Activated CD8-positive, alpha-beta T cell treated with anti-CD3 and anti-CD28 coated beads for 36 hours (primary cell): ENCODE measurements around the gene TAS2R9. TPM values are rescaled to one million over a fixed set of nuclear protein-coding genes. Genes with fewer than 3 reads are reported as not detected.

ENCODE experiments used
- ATAC-seq: fragments of 200-7000 bp; cut with Tn5 transposase; one replicate; pipeline ENCODE4 v1.10.0; 2021; ENCODE audit warnings: mild to moderate bottlenecking, moderate library complexity
- CTCF ChIA-PET: fragments of 350-600 bp; sonication (Branson Sonifier 250); formaldehyde crosslinking; loops from one replicate; lab custom pipeline; 2021; ENCODE audit warnings: antibody characterized with exemption; lab: Charles Lee
- POLR2A ChIA-PET: fragments of 350-600 bp; sonication (Branson Sonifier 250); formaldehyde crosslinking; loops from one replicate; lab custom pipeline; 2021; ENCODE audit warnings: antibody characterized with exemption; lab: Charles Lee
- DNase-seq: peaks from one replicate; pipeline ENCODE4 v3.0.0-alpha.2; 2020
- H3K27ac Mint-ChIP-seq: one replicate; pipeline ENCODE4 v1.8.0; 2021; ENCODE audit warnings: mild to moderate bottlenecking, mixed read lengths
- H3K27me3 Mint-ChIP-seq: one replicate; pipeline ENCODE4 v1.8.0; 2021; ENCODE audit warnings: mixed read lengths
- H3K36me3 Mint-ChIP-seq: one replicate; pipeline ENCODE4 v1.8.0; 2021; ENCODE audit warnings: low read depth, mixed read lengths
- H3K4me1 Mint-ChIP-seq: one replicate; pipeline ENCODE4 v1.8.0; 2021; ENCODE audit warnings: low read depth, mixed read lengths
- H3K4me3 Mint-ChIP-seq: one replicate; pipeline ENCODE4 v1.8.0; 2021; ENCODE audit warnings: mild to moderate bottlenecking, moderate library complexity, mixed read lengths
- H3K9me3 Mint-ChIP-seq: one replicate; pipeline ENCODE4 v1.8.0; 2021; ENCODE audit warnings: mixed read lengths
- intact Hi-C: fragments of 100-400 bp; cut with micrococcal nuclease; formaldehyde crosslinking; loops from one replicate; pipeline ENCODE4 v1.10.0; 2022
- total RNA-seq, 2 experiments: library from RNA; stranded (reverse); gene quantifications; one replicate each; pipeline ENCODE4 v1.2.3, GENCODE V29; 2021
- TF ChIP-seq, protein P1 (sequence below): fragments of 200-600 bp; IDR thresholded peaks from one replicate; pipeline ENCODE4 v1.8.0; 2022; ENCODE audit warnings: antibody characterized with exemption, mild to moderate bottlenecking

The TAS2R9 gene
- total RNA-seq, 2 experiments from 2014 or later = not detected

DNA sequence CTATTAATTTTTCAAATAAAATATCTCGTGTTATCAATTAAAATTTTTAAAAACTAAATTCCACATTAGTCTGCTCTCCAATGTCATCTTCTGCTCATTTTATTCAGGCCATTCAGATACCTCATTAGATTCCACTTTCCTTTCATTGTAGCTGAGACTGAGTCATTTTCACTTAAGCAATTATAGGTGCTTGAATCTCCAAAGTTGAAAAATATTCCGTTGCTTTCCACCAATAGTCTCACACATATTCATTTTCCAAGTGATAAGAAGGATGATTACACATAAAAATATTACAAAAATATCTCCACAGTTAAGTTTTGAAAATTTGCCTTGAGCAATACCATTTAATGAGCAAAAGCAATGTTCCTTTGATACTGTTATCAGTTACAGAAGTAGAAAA lies 50.3 kb downstream of the TAS2R9 start:
- H3K4me3 Mint-ChIP-seq = no peak overlapping the region
- ChIA-PET CTCF (interaction anchor here (4.0 kb wide), 1 partner anchor 11 kb away, joined by 26 read pairs; no protein-coding TSS in a partner anchor), POLR2A (interaction anchor here (1.0 kb wide), 1 partner anchor 9 kb away, joined by 4 read pairs; no protein-coding TSS in a partner anchor)
- peaks cover 33% of the 10 kb centered on the region for H3K27me3 Mint-ChIP-seq
- no peaks in the 10 kb centered on the region for H3K4me1 Mint-ChIP-seq
- TF ChIP-seq, protein P1, sequence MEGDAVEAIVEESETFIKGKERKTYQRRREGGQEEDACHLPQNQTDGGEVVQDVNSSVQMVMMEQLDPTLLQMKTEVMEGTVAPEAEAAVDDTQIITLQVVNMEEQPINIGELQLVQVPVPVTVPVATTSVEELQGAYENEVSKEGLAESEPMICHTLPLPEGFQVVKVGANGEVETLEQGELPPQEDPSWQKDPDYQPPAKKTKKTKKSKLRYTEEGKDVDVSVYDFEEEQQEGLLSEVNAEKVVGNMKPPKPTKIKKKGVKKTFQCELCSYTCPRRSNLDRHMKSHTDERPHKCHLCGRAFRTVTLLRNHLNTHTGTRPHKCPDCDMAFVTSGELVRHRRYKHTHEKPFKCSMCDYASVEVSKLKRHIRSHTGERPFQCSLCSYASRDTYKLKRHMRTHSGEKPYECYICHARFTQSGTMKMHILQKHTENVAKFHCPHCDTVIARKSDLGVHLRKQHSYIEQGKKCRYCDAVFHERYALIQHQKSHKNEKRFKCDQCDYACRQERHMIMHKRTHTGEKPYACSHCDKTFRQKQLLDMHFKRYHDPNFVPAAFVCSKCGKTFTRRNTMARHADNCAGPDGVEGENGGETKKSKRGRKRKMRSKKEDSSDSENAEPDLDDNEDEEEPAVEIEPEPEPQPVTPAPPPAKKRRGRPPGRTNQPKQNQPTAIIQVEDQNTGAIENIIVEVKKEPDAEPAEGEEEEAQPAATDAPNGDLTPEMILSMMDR = no peak
- intact Hi-C loops = no loop called here
- H3K36me3 Mint-ChIP-seq = peaks cover 8% of the 10 kb centered on the region
- no peak for ATAC-seq
- H3K27ac Mint-ChIP-seq = no peak overlapping the region
- no peak for DNase-seq
- H3K9me3 Mint-ChIP-seq = peaks cover 11% of the 10 kb centered on the region

Other genes starting within 250 kb of the TAS2R9 start
- 10 to 100 TPM; 80.4 to 85.6 TPM for gene MAGOHB, start 196.6 kb downstream of the TAS2R9 start, total RNA-seq
- gene STYK1, start 136.1 kb downstream of the TAS2R9 start, total RNA-seq = 1 to 10 TPM in 1 of 2 experiments, under 1 TPM in 1; 0.70 to 1.1 TPM
- 100 to 1,000 TPM; 258 to 273 TPM for gene YBX3, start 86.8 kb downstream of the TAS2R9 start, total RNA-seq
- gene TAS2R7, start 7.5 kb downstream of the TAS2R9 start, total RNA-seq = not detected
- not detected for gene TAS2R8, start 2.9 kb downstream of the TAS2R9 start, total RNA-seq
- gene TAS2R10, start 16.2 kb upstream of the TAS2R9 start, total RNA-seq = not detected
- gene PRR4, start 39.3 kb upstream of the TAS2R9 start, total RNA-seq = 1 to 10 TPM in 1 of 2 experiments, under 1 TPM in 1; 0.69 to 3.2 TPM
- 10 to 100 TPM in 1 of 2 experiments, 1 to 10 TPM in 1; 8.1 to 12.0 TPM for gene PRH1, start 74.1 kb upstream of the TAS2R9 start, total RNA-seq
- gene TAS2R13, start 99.4 kb upstream of the TAS2R9 start, total RNA-seq = under 1 TPM; 0.31 to 0.36 TPM
- gene PRH2, start 119.1 kb upstream of the TAS2R9 start, total RNA-seq = not detected
- 1 to 10 TPM in 1 of 2 experiments, under 1 TPM in 1; 0.97 to 1.0 TPM for gene TAS2R14, start 129.1 kb upstream of the TAS2R9 start, total RNA-seq
- under 1 TPM in 1 of 2 experiments, not detected in 1; 0.63 TPM for gene TAS2R50, start 176.7 kb upstream of the TAS2R9 start, total RNA-seq
- gene TAS2R20, start 188.1 kb upstream of the TAS2R9 start, total RNA-seq = 1 to 10 TPM in 1 of 2 experiments, under 1 TPM in 1; 0.81 to 1.6 TPM
- gene TAS2R19, start 212.5 kb upstream of the TAS2R9 start, total RNA-seq = 1 to 10 TPM; 1.4 to 1.5 TPM
- gene TAS2R31, start 221.2 kb upstream of the TAS2R9 start, total RNA-seq = 1 to 10 TPM; 1.2 to 1.5 TPM